ENCODE results near the gene FHOD1. TPM values are rescaled to one million over a fixed set of nuclear protein-coding genes. Genes with fewer than 3 reads are reported as not detected.

The FHOD1 gene
- total RNA-seq, 1 donor from 2014 or later: 46.4 TPM

DNA sequence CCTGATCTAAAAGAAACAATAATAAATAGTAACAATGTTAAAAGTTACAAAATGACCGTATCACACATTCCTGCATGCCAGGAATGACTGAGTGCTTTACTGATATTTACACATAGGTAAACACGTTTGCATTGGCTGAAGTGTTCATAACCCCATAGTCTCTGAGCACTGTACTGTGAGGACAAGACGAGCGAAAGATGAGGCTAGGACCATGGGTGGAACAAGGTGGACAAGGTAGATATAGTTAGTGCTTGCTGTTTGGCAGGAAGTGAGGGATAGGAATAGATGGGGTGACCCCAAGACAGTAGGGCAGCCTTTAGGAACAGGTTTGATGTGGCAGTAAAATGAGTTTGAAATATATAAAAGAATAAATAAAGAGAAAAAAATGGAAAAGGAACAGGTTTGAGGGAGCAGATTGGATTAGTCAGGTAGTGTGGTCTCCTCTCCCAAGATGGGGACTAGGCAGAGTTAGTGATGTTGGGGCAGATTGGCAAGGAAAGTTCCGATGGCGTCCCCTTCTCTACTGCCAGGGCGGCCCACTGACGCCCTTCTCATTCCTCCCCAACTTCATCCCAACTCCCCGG is 55.8 kb downstream of the FHOD1 start:
- no peak for DNase-seq (ENCODE audit: low spot score)

- no peak for DNase-seq (ENCODE audit: low spot score)
Measured at GRCh38 chr16:67190448-67191399, 56.6 kb downstream of the FHOD1 start.

GRCh38 chr16:67190041-67190440 is 57.2 kb downstream of the FHOD1 start, which contains the start of gene EXOC3L1:
TSS of gene EXOC3L1 (minus strand) at chr16:67190136. CDS start at chr16:67189676, 460 bp downstream.
- no peak for DNase-seq (ENCODE audit: low spot score)

- DNase-seq (ENCODE audit: low spot score): no peak
Measured at GRCh38 chr16:67188798-67189197, 58.5 kb downstream of the FHOD1 start.

GRCh38 chr16:67188323-67188722 is 59.0 kb downstream of the FHOD1 start:
- DNase-seq (ENCODE audit: low spot score): no peak

DNA sequence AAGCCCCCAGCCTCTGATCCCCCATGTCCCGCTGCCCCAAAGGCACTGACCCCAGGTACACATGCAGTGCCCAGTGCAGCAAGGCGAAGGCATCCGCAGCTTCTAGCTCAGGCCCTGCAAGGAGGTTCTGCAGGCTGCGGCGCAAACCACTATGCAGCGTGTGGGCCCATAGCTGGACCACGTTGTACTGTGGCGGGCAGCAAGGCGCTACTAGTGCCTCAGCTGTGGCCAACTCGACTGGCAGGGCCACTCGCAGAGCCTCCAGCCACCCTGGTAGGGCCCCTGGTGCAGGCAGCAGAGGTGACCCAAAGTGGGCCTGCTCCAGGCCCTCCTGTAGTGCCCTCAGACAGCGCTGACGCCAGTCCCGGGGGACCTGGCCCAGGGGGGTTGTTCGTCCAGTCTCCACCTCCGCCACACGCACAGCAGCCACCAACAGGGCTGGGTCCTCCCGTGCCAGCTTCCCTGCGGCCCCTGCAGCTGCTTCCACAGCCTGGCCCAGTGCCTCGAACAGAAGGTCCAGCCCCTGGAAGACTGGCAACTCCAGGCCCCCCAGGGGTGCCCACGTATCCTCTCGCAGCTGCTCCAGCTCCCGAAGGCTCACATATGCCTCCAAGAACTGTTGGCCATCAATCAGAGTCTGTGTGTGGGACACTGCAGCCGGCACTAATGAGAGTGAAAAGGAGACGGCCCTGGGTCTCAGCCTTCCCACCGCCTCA is 59.9 kb downstream of the FHOD1 start:
- no peak for DNase-seq (ENCODE audit: low spot score)

GRCh38 chr16:67186550-67186950 is 60.7 kb downstream of the FHOD1 start:
- no peak for DNase-seq (ENCODE audit: low spot score)

DNA sequence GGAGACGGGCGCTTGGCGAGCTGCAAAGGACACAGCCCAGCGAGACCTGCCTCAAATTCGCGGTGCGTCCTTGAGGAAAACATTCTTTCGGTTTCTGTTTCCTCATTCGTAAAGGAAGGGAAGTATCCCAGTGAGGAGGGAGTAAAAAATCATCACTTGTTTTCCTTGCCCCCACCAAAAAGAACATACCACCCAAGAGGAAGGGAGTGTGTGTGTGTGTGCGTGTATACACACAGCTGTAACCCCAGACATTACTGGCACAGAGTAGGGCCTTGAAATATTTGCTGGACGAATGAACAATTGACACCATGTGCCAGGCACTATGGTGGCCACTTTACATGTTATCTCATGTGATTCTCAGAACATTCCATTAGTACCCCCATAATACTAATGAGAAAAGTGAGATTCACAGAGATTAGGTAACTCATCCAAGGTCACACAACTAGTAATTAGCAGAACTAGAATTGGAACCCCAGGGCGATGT is 61.6 kb downstream of the FHOD1 start:
- no peak for DNase-seq (ENCODE audit: low spot score)

- DNase-seq (ENCODE audit: low spot score): peak; percentile 92
Measured at GRCh38 chr16:67184995-67185650, 62.2 kb downstream of the FHOD1 start.

DNA sequence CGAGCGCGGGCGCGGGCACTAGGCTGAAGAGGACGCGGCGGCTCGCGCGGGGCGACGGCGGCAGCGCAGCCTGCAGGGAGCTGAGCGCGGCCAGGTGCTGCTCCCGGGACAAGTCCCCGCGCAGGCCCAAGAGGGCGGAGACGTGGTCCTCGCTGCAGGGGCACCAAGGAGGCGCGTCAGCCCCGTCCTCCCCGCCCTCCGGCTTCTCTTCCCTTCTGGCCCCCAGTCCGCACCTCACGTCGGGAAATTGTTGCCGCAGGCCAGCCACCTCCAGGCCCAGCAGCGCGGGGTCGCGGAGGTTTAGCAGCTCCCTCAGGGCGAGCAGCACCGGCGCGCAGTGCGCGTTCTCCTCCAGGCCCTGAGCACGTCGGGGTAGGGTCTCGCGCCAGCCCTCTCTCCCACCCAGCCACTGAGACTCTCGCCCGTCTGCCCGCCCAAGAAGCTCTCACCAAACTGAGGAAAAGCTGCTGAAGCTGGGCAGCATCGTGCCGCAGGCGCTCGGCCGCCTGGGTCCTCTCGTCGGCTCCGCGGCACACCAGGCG is 62.8 kb downstream of the FHOD1 start:
- DNase-seq (ENCODE audit: low spot score): no peak

- peak; percentile 94 for DNase-seq (ENCODE audit: low spot score)
Measured at GRCh38 chr16:67183627-67184452, 63.4 kb downstream of the FHOD1 start, which contains the start of gene MATCAP1. TSS of gene MATCAP1 (minus strand) at chr16:67183963. CDS start at chr16:67180610, 3,353 bp downstream.

- DNase-seq (ENCODE audit: low spot score): no peak
Measured at GRCh38 chr16:67183284-67183626, 64.0 kb downstream of the FHOD1 start.

DNA sequence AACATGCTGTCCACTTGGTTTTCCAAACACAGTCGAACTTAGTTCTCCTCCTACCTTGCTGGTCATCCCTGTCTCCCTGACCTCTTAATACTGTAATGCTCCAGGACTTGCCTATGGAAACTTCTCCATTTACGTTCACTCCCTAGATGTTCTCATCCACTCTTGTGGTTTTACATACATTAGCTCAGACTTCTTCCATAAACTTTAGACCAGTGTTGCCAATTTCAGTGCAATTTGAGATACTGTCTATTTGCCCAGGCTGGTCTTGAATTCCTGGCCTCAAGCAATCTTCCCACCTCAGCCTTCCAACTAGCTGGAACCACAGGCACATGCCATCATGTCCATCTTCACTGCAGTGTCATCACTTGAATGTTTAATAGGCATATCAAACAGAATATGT is 65.0 kb downstream of the FHOD1 start:
- DNase-seq (ENCODE audit: low spot score): no peak

DNA sequence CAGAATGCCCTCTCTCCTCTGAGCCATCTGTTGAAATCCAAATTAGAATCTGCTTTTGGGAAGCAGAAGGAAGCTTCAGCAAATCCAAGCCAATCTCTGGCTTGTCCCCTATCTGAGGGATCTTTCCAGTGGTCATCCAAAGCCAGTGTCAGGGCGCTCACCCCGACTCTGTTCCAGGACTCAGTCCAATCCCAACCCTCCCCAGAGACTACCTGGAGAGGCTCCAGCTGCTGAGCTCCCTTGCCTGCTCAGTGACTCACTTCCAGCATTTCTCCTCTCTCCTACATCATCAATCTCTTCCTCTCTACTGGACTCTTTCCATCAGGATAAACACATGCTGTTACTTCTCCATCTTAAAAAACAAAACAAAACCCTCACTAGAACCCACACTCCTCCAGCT is 65.9 kb downstream of the FHOD1 start:
- no peak for DNase-seq (ENCODE audit: low spot score)

GRCh38 chr16:67180166-67180565 is 67.1 kb downstream of the FHOD1 start:
- no peak for DNase-seq (ENCODE audit: low spot score)

DNA sequence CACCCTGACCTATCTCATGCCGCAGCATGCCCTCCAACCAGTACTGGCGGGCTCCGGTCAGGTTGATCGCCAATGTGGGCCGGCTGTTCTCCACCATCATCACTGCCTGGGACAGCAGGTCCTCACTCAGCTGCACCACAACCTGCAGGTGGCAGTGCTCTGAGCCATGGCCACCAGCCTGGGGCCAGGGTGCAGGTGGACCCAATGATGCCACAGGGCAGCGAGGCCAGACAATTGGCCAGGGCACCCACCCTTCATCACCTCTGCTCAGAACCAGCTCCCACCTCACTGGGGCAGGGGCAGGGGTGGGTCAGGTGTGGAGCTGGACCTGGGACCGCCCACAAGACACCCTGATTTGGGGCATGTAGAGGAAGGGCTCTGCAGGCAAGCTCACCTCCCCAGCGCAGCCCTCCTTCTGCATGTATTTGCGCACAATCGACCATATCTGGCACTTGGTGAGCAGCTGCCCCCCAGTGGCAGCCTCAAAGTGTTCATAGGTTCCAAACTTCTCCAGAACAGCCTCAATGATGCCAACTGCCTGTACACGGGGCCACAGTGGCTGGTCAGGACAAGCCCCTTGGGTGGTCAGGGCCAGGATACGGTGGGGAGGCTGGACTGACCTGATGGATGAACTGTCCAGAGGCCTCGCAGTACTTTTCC is 67.7 kb downstream of the FHOD1 start:
- no peak for DNase-seq (ENCODE audit: low spot score)
